ENCODE data around the gene TMEM200C.

GRCh38 chr18:5939801-5940667 is 44.7 kb upstream of the TMEM200C start:
- TF ChIP-seq ISL1 (CRISPR knock-in tag; IDR thresholded peaks at IDR 0.05) (no peak), RARB (CRISPR knock-in tag; IDR thresholded peaks at IDR 0.05) (no peak)
